ENCODE data around the gene MLST8.

Gene MLST8

GRCh38 chr16:2173916-2174315, 31.3 kb upstream of the MLST8 start:
- FAIRE-seq, result no peak

DNA sequence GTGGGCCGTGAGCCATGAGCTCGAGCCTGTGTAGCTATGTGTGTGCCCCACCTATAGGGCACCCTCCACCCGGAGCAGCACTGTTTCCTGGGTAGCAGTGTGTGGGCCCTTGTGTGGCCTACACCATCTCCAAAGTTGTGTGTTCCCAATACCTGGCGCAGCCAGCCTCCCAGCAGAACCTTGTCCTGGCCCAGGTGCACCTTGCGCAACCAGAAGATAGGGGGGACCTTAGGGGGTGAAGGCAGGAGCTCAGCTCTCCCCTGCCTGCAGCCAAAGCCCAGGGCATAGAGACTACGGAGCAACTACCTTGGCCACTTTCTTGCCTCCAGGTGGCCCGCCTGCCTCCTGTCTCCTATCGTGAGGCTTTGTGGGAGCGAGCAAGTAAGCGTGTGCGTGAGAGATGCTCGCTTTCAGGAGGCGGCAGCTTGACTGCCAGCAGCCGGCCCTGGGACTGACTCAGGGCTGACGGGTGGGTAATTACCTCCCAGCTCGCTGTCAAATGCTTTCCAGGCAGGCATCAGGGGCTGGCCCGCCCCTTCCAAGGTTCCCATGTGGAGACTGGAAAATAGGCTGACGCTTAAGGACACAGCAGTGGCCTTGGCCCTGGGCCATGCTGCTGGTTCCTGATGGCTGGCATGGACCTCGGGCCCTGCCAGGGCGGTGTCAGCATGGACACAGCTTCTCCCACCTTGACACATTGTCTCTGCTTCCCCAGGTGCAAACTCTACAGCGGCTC, 30.7 kb upstream of the MLST8 start:
- no peak for FAIRE-seq

GRCh38 chr16:2175454-2175853, 29.8 kb upstream of the MLST8 start:
- no peak for FAIRE-seq

DNA sequence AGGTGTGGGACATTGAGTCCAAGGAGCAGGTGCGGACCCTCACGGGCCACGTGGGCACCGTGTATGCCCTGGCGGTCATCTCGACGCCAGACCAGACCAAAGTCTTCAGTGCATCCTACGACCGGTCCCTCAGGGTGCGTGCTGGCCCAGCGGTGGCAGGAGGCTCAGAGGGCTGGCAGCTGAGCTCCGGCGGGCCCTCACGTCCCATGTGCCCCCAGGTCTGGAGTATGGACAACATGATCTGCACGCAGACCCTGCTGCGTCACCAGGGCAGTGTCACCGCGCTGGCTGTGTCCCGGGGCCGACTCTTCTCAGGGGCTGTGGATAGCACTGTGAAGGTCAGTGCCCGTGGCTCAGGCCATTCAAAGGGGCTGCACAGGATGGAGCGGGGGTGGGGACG, 29.2 kb upstream of the MLST8 start:
- FAIRE-seq, result no peak

- FAIRE-seq, result no peak
Measured at GRCh38 chr16:2177101-2177500, 28.2 kb upstream of the MLST8 start.

DNA sequence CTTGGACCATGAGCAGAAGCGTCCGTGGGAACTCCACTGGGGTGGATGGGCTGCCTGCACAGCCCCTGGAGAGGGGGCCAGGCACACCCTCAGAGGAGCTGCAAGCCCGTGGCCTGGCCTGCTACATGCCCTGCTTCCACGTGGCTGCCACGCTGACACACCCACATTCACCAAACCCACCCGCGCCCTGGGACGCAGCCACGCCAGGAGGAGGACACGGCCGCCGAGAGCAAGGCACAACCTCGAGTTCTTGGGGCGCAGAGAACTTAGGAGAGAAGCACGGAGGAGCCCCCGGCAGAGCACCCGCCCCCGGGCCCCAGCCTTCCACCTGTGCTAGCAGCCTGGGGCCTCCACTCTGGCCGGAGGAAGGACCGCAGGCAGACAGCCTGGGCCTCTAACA, 27.7 kb upstream of the MLST8 start:
- no peak for FAIRE-seq

- FAIRE-seq, result no peak
Measured at GRCh38 chr16:2178321-2179106, 26.7 kb upstream of the MLST8 start.

DNA sequence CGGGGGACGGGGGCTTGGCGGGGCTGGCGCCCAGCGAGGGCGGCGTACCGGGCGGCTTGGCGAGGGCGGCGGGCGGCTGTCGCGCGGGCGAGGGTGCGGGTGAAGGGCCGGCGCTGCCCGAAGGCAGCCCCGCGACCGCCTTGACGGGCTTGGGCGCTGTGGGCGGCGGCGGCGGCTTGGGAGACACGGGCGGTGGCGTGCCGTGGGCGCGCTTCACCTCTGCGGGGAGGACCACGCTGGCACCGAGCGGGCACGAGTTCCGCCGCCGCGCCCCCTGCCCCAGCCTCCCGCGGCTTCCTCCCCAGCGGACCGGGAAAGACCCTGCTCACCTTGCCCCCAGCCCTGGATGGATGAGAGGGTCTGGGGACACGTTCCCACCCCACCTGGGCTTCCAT, 26.1 kb upstream of the MLST8 start:
- no peak for FAIRE-seq

GRCh38 chr16:2179576-2179975, 25.7 kb upstream of the MLST8 start:
- no peak for FAIRE-seq

DNA sequence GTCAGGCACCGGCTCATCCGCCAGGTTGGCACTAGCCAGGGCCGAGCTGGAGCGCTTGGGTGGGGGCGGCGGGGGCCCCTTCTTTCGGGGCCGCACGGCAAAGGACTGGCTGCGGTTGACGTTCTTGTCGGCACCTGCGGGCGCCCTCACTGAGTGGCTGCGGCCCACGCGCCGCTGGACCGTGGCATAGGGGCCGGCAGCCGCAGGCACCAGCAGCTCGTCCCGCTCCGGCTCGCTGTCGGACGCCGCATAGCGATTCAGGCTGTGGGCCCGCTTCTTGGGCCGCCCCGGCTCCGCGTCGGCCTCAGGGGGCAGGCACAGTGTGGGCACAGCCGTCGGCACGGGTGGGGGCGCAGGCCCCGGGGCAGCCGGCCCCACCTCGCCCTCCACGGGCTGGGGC, 24.8 kb upstream of the MLST8 start:
- FAIRE-seq, result no peak

- no peak for FAIRE-seq
Measured at GRCh38 chr16:2180962-2181923, 24.0 kb upstream of the MLST8 start.

DNA sequence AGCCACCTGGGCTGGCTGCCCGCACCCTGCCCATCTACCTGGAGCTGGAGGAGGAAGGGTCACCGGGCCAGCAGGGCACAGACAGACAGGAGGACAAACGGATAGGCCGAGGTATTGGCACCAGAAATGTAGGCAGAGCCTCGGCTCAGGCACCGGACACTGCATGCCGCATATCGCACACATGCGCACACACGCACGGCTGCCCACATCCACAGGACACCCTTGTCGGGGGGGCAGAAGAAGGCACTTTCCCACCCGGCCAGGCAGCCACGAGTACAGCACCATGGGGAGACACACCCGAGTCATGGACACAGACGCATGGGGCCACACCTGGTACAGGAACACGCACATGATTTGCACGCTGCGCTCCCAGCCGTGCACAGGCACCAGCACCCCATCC, 23.3 kb upstream of the MLST8 start:
- no peak for FAIRE-seq

DNA sequence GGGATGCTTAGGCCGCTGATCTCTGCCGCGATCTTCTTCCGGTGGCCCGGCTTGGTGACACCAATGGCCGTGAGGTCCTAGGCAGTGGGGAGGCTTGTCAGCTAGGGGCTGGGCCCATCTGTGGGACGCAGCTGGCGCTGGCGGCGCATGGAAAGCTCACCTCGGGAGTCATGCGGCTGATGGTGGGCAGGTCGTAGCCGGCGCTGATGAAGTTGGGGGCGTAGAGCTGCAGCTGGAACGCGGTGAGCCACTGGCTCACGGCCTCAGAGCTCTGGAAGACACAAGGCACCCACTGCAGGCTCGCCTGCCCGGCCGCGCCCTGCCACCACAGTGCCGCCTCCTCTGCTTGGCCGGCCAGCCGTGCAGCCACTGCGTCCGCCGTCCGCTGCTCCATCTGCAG, 21.6 kb upstream of the MLST8 start:
- FAIRE-seq, result no peak

DNA sequence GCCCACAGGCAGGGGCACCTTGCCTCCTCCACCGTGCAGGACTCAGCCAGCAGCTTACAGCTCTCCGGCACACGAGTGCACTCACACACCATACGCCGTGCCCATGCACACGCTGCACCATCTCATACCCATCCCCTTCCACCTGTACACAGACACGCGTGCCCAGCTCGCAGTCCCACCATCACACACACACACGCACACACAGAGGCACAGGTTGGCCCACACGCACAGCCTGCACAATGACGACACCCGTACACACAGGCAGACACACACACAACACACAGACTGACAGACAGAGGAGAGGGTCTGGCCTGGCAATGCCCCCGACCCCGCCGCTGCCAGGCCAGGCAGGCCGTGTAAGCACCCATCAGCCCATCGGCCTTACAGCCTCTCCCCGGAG, 20.9 kb upstream of the MLST8 start:
- no peak for FAIRE-seq

DNA sequence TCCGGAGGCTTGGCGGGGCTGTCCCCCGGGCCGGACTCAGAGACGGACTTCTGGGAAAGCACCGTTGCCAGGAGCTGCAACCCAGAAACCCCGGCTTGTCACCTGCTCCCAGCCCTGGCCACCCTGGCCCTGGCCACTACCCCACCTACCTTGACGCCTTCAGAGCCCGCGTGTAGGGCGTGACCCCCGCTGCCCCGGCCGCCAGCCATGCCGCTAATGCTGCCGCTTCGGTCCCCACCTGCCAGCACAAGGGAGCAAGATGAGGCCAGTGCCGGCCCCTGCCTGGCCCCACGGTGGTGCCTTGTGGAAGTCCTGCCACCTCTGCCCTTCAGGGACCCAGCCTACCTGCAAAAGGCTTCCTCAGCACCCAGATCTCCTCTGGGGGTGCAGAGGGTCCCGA, 20.3 kb upstream of the MLST8 start:
- no peak for FAIRE-seq

DNA sequence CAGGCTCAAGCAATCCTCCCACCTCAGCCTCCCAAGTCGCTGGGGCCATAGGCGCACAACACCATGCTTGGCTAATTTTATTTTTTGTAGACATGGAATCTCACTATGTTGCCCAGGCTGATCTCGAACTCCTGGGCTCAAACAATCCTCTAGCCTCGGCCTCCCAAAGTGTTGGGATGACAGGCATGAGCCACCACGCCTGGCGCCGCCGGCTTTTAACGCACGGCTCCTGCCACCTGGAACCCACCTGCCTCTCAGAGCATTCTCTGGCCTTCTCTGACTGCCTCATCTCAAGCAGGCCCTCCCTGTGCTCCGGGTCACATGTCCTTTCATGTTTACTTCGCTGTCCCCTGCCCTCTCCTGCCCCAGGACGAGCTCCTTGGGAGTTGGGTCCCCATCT, 19.2 kb upstream of the MLST8 start:
- FAIRE-seq, result no peak

GRCh38 chr16:2186505-2186904, 18.7 kb upstream of the MLST8 start:
- no peak for FAIRE-seq

DNA sequence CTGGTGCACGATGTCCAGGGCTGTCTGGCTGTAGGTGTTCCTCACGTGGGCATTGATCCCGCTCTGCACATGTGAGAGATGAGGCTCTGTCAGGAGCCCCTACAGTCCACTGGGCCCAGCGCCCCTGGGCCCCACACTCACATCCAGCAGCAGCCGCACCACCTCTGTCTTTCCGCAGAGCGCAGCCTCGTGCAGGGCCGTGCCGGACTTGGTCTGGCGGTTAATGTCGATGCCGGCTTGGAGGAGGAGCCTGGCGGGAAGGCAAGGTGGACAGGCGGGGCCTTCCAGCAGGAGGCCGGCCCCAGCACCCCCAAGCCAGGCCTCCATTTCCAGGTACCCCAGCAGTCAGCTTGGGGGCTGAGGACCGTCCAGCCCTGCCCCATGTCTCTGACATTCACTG, 18.0 kb upstream of the MLST8 start:
- no peak for FAIRE-seq

GRCh38 chr16:2188395-2188794, 16.9 kb upstream of the MLST8 start:
- no peak for FAIRE-seq

DNA sequence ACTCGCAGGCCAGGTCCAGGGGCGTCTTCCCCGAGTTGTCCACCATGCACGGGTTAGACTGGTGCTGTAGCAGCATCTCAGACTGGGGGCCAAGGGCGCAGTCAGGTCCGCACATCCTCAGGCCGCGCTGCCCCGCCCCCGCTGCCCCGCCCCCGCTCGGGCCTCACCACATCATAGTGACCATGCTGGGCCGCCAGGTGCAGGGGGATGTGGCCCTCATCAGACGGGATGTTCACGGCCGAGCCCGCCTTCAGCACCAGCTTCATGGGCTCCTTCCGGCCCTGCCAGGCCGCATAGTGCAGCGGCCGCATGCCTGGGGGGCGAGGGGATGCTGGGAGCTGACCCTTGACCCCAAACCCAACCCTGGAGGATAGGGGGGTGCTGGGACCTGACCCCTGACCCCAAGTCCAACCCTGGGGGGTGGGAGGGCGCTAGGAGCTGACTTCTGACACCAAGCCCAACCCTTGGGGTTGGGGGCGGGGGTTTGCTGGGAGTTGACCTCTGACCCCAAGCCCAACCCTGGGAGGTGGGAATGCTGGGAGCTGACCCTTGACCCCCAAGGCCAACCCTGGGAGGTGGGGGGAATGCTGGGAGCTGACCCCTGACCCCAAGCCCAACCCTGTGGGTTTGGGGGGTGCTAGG, 15.9 kb upstream of the MLST8 start:
- no peak for FAIRE-seq

GRCh38 chr16:2190002-2190658, 15.1 kb upstream of the MLST8 start:
- no peak for FAIRE-seq

DNA sequence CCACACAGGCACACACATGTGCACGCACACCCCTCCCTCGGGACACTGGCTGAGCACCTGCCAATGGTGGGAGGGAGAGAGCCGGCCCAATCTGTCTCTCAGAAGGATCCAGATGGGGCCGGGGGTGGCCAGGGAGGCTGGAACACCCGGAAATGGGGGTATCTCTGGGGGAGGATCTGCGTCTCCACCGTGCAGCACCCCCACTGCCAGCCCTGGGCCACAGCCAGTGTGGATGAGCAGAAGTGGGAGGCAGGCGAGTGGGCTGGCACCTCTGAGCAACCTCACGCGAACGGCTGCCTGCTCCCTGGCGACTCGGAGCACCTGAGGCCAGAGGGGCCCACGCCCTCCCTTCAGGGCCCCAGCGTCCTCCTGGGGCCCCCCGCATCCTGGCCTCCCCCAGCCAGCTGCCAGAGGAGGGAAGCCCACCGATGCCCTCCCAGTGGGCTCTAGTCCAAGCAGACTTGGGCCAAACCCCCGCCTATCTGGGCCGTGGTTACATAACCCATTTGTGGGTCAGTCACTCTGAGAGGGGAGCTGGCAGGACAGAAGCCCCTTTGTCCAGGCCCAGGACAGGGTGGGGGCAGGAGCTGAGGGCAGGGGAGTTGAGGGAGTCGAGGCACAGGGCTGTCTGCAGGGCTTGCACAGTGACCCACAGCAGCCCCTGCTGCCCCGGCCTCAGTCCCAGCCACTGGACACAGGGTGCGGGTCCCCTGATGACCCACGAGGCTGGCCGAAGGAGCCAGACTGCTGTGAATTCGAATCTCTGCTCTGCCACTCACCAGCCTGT, 14.4 kb upstream of the MLST8 start:
- FAIRE-seq, result no peak

Data from G401.6 (cell line).